GM23248 (cell line): ENCODE data around the gene HIVEP1.

Experiments
- EZH2 ChIP-seq: fragments of 200-600 bp; sonication (generic); IDR thresholded peaks from 2 replicates; pipeline ENCODE4 v1.6.1; 2018; ENCODE audit warnings: antibody characterized with exemption, mild to moderate bottlenecking; ENCODE audit not compliant: insufficient read depth, poor library complexity, severe bottlenecking
- EZH2phosphoT487 ChIP-seq: fragments of 200-600 bp; sonication (generic); IDR thresholded peaks from 2 replicates; pipeline ENCODE4 v1.6.1; 2018; ENCODE audit warnings: antibody characterized with exemption, moderate library complexity, mild to moderate bottlenecking, low read depth; ENCODE audit not compliant: insufficient read depth

DNA sequence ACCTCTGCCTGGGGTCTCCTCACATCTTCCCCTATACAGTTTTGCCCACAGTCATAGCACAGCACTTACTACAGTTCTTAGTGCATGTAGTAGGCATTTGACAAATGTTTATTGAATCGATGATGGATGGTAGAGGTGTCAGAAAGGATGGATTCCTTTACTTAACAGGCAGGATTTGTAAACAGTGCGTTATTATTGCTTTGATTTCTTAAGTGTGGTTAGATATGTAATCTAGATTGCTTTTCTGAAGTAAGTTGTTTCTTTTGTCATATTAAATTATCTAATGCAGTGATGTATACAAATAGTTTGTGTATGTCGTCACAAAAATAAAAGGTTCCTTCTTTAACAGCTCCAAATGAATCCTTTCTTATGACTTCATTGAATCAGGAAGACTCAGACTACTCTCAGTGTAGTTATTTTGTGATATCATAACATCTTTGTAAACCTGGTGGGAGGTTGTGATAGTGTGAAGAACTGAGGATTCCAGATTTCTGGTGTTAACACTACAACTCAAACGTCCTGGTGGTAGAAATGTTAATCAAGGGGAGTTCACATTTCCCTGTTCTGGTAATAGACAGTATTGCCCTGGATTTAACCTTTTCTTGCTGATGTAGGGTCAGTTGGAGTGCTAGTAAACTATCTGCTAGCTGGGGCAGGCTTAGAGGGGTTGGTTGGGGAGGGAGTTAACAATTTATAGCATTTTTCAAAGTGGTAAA lies 87.7 kb downstream of the HIVEP1 start:
- TF ChIP-seq EZH2phosphoT487 (no peak), EZH2 (no peak)
